ENCODE data around the gene RER1.

The RER1 gene

DNA sequence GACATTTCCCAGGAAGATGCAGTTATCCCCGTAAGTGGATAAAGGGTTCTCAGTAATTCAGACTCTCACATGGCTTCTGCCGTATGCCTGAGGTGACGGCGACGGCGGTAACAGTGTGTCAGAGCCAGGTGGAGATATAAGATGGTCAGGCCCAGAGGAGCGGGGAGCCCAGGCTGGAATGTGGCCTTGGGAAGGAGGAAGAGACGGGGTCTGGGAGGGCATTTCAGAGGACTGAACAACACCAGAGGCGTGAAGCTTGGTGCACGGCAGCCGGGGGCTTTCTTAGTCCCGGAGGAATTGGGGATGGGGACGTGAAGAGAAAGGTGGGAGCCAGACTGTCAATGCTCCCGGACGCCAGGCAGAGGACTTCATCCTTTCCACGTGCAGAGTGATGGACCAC lies 1.0 kb downstream of the RER1 start:
- no peak for DNase-seq

DNA sequence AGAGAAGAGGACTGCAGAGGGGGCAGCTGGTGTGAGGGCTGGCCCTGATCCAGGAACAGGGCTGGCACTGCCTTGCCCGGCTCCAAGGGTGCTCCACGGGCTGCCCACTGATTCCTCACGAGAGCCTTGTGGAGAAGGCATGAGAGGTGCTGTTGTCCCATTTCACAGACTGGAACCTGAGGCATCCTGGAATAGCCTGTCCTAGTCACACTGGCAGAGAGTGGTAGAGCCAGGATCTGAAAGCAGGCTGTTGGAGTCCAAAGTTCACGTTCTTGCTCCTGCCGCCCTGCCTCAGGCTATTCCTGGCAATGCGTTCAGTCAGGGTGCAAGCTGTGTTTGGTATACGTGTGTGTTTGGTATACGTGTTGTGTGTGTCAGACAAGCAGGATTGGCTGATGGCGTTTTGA lies 1.8 kb downstream of the RER1 start:
- no peak for DNase-seq

DNA sequence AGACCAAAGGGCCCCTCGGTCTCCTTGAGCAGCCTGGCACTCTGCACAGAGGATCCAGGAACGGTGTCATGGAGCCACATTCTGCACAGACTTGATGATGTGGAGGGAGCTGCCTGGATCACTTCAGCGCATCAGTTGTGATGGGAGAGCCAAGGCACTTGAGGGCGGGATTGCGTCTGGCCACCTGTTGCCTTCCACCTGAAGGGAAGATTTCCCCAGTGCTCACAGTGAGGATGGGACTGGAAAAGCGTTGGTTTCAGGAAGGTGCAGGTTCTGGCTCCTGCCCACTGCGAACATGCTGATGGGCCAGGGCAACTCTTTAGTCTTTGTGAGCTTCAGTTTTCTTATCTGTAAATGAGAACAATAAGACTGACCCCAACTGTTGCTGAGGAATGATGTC lies 2.6 kb downstream of the RER1 start:
- DNase-seq: no peak

DNA sequence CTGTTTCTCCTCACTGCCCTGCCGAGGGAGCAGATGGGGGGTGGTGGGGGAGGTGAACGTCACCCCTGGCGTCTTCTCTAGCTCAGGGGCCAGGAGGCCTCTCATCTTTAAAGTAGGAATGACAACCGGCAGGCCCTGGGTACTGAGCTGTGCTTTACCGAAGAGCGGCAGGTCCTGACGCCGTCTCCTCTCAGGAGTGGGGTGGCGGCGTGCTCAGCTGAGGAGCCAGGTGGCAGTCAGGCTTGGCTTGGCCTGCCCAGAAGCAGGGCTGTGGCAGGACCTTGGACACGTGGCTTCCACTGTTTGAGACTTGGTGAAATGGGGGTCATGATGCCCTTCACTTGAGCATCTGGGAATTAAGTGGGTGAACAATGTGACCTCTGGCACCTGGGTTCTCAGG lies 3.1 kb downstream of the RER1 start:
- DNase-seq: no peak

- no peak for DNase-seq
Observed at GRCh38 chr1:2395245-2395644, 3.6 kb downstream of the RER1 start.

DNA sequence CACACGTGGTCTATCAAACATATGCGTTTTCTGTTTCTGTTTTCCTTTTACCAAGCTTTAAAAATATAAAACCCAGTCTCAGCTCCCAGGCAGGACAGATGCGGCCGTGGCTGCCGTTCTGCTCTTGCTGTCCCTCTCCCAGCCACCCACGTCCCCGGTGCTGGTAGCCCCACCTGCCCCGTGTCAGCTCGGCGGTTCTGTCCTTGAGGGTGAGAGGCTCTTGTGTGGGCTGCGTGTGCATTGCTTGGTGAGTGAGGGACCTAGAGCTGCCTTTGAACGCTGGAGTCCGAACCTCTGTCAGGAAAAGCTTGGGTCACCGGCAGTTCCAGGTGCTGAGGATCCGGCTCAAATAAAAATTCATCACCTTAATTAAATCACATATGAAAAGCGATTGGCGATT lies 4.4 kb downstream of the RER1 start:
- DNase-seq: no peak

GRCh38 chr1:2396476-2396875 lies 4.8 kb downstream of the RER1 start:
- no peak for DNase-seq

DNA sequence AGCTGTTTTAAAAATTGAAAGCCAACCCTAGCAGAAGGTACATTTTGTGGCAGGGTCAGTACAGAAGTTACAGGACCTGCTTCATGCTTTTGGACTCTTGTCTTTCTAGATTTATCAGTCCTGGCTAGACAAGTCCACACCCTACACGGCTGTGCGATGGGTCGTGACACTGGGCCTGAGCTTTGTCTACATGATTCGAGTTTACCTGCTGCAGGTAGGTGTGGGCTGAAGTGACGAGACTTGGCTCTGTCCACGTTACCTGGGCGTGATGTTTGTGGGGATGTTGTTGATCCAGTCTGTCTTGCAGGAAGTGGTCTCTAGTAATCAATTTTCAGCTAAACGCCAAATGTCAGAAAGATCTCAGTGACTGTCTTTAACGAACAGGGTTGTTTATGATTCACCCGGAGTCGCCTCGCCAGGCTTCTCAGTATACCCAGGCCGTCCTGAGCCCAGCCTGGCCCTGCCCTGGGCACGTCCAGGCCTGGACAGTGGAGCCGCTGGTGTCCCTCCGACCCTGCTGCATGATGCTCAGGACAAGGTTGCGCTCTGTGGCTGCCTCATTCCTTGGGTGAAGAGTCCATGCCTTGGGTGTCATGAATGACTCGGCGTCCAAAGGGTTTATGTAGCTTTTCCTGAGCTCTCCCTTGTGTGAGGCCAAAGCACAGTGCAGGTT lies 5.5 kb downstream of the RER1 start:
- no peak for DNase-seq

- no peak for DNase-seq
Observed at GRCh38 chr1:2398871-2399270, 7.2 kb downstream of the RER1 start.

DNA sequence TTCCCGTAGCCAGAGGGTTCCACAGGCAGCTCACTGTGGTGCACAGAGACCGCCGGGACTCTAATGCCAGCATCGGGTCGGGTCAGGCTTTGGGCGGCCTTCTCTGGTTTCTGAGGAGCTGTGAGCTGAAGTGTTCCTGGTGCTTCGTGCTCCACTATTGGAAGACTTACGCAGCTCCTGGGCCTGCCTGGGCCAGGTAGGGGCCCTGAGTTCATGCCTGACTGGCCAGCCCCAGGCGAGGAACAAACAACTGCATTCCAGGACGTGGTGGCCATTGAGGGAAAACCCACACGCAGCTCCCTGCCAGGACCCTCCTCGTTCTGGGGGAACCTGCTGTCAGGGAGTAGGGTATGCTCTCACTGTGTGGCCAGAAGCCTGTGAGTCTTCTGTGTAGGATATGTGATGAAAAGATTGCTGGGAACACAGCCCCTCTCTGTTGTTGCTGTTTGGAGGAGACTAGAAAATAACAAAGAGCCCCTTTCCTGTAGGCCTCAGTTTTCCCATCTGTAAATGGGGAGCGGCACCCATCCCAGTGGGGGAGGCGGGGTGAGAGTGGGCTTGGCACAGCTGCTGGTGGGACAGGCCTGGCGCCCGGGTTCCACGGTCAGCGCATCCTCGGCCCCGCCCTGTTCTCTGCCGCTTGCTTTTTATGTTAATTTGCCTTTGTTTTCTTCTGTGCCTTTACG lies 8.4 kb downstream of the RER1 start:
- DNase-seq: no peak

- no peak for DNase-seq
Observed at GRCh38 chr1:2400576-2400909, 8.9 kb downstream of the RER1 start.

DNA sequence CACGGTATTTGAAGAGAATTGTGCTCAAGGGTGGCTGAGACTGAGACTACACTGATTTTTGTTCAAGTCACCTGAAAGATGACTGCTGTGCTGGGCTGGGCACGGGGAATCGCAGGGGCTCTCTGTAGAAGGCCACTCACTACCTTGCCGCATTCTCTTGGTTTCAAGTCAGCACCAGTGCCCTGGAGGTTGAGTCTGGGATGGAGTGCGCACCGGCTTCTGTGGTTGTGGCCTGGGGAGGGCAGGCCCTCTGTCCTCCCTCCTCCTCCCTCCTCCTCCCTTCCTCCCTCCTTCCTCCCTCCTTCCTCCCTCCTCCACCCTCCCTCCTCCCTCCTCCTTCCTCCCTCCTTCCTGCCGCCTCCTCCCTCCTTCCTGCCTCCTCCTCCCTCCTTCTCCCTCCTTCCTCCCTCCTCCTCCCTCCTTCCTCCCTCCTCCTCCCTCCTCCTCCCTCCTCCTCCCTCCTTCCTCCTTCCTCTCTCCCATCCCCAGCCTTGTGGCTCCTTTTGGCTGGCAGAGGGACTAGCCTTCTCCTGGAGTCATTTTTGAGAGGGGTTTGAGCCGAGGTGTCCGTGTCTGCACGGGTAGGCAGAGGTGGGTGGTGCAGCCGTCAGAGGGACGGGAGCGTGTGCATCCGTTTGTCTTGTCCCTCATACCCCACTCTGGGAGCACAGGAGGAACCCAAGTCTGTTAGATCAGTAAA lies 9.5 kb downstream of the RER1 start:
- DNase-seq: no peak

GRCh38 chr1:2402420-2402819 lies 10.8 kb downstream of the RER1 start:
- no peak for DNase-seq

GRCh38 chr1:2403273-2403672 lies 11.6 kb downstream of the RER1 start:
- DNase-seq: no peak

DNA sequence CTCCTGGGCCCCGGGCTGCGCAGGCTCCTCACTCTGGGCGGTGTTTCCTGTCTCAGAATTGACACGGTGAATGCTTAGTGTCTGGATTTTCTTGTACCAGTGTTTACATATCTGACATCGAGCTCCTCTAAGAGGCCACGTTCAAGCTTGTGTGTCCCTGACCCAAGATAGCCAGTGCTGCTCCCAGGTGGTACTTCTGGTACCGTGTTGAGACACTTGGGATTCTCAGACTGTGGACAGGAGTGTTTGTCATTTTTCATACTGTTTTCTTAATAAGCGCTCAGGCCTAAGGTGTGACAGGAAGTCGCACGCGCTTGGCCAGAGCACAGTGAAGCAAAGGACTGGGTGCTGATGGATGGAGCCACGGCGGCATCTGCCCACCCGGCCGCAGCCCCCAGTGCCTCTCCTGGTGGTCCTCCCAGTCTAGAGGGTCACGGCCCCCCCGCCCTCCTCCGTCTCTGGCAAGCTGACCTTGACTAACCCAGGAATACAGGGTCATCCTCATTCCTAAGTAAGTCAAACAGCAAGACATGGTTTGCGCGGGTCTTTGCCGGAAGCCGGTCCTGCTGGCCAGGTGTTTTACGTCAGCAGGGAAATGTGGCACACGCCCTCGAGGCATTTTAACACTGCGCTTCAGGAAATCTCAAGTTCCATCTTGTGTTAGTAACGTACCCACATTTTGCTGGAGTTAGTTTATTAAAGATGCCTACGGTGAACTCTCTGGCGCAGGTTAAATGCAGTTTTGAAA lies 12.7 kb downstream of the RER1 start:
- no peak for DNase-seq

GRCh38 chr1:2404890-2405511 lies 13.4 kb downstream of the RER1 start:
- DNase-seq: no peak

GRCh38 chr1:2405588-2406295 lies 14.1 kb downstream of the RER1 start:
- DNase-seq: no peak

GRCh38 chr1:2406451-2407041 lies 14.9 kb downstream of the RER1 start:
- no peak for DNase-seq

DNA sequence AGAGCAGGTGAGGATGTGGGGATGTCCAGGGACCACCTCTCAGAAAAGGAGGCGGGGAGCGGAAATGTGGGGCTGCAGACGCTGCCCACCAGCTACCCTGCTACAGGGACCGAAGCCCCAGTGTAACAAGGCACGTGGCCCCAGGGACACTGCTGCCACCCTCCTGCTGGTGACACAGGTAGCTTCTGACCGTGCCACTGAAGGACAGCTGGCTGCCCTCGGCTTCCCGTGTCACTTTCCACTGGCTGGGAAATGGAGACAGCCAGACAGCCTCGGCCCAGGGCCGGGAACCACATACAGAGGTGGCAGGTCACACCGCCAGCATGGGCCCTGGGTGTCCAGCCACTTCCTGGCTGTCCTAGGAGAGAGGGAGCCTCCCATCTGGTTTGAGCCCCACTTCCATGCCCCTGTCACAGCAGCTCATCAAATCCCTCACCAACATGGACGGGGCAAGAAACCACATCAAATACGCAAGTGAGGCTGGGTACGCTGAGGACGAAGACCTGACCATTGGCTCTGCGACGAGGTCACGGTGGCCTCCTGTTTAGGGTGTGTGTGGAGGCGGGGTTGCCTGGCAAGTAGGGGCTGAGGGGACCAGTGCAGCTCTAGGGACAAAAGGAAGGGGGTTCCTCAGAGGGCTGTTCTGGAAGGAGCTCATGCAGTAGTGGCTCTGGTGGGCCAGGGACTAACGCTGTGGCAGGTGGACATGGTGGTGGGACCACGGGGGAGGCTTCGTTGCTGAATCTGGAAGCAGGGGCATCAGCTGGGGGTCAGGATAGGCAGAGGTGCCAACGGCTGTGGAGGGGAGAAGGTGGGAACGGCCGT lies 15.7 kb downstream of the RER1 start:
- no peak for DNase-seq

GRCh38 chr1:2407991-2408275 lies 16.3 kb downstream of the RER1 start:
- no peak for DNase-seq

DNA sequence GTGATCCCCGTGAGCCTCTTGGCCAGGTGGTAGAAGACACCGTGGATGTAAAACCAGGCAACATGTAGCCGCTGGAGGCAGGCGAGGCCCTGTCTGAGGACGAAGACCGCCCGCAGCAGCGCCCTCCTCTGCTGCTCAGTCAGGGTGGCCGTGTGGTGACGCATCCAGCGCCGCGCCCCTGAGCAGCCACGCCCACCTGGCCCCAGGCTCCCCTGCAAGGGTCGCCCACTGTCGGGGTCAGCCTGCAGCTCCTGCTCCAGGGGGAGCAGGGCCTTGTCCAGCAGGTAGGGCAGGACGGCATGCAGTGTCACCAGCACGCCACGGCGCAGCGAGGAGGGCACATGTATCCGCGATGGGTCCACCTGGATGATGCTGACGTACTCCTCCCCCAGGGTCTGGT lies 16.8 kb downstream of the RER1 start:
- DNase-seq: no peak

DNA sequence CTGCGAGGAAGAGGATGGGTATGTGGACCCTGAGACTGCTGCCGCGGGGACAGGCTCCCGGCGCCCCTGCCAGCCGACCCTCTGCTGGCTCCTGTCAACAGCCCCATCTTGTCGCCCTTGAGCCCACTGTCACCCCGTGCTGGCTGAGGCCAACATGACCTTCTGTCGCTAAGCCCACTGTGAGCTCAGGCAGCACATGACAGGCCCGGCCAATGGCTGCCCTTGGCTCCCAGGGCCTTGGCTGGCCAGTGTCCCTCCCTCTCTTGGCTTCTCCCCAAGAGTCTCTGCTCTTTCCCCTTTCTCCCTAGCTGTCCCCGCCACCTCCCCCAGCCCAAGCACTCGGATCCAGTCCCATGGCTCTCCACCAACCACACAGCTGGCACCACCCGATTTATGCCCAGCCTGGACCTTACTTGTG lies 17.2 kb downstream of the RER1 start:
- no peak for DNase-seq
